WTC11 (cell line): ENCODE results near the gene PDE6B. TPM values are rescaled to one million over a fixed set of nuclear protein-coding genes. Genes with fewer than 3 reads are reported as not detected.

Experiments used
- ATAC-seq: fragments of 200-7000 bp; cut with Tn5 transposase; 2 replicates; pipeline ENCODE4 v1.10.0; 2021; ENCODE audit warnings: mild to moderate bottlenecking, moderate library complexity
- CTCF ChIA-PET: fragments of 300-600 bp; sonication (Branson Sonifier 250); formaldehyde crosslinking; loops from one replicate; lab custom pipeline; 2021; ENCODE audit warnings: antibody characterized with exemption; lab: Charles Lee
- POLR2A ChIA-PET: fragments of 350-600 bp; sonication (Branson Sonifier 250); formaldehyde crosslinking; loops from one replicate; lab custom pipeline; 2021; ENCODE audit warnings: antibody characterized with exemption; lab: Charles Lee
- DNase-seq: peaks from one replicate; pipeline ENCODE4 v3.0.0; 2021; ENCODE audit warnings: low spot score
- H3K27ac Mint-ChIP-seq: 2 replicates; pipeline ENCODE4 v1.8.0; 2021; ENCODE audit warnings: mixed read lengths
- H3K27me3 Mint-ChIP-seq: 2 replicates; pipeline ENCODE4 v1.8.0; 2021; ENCODE audit warnings: low read depth, mild to moderate bottlenecking, moderate library complexity, mixed read lengths
- H3K36me3 Mint-ChIP-seq: 2 replicates; pipeline ENCODE4 v1.8.0; 2021; ENCODE audit warnings: mixed read lengths
- H3K4me1 Mint-ChIP-seq: 2 replicates; pipeline ENCODE4 v1.8.0; 2022; ENCODE audit warnings: mixed read lengths
- H3K4me3 Mint-ChIP-seq: 2 replicates; pipeline ENCODE4 v1.8.0; 2021; ENCODE audit warnings: mild to moderate bottlenecking, moderate library complexity, mixed read lengths
- H3K9me3 Mint-ChIP-seq: 2 replicates; pipeline ENCODE4 v1.8.0; 2021; ENCODE audit warnings: mixed read lengths
- ATF1 ChIP-seq: sonication (generic); formaldehyde crosslinking; IDR thresholded peaks from 2 replicates; pipeline ENCODE4 v1.8.1; 2023; ENCODE audit warnings: mild to moderate bottlenecking, moderate library complexity, missing genetic modification reagents
- EMX1 ChIP-seq: fragments of 250-450 bp; sonication (Bioruptor Pico); IDR thresholded peaks from 2 replicates; pipeline ENCODE4 v1.8.0; 2021; ENCODE audit warnings: mild to moderate bottlenecking
- FOXJ3 ChIP-seq: sonication (generic); formaldehyde crosslinking; IDR thresholded peaks from 2 replicates; pipeline ENCODE4 v1.9.0; 2021; ENCODE audit warnings: missing genetic modification reagents, mild to moderate bottlenecking, borderline replicate concordance
- FOXK1 ChIP-seq: sonication (generic); formaldehyde crosslinking; IDR thresholded peaks from 2 replicates; pipeline ENCODE4 v1.8.0; 2022; ENCODE audit warnings: mild to moderate bottlenecking, moderate library complexity, missing genetic modification reagents
- GABPB1 ChIP-seq: sonication (generic); formaldehyde crosslinking; IDR thresholded peaks from 2 replicates; pipeline ENCODE4 v1.8.1; 2023; ENCODE audit warnings: mild to moderate bottlenecking, missing genetic modification reagents
- GRHL2 ChIP-seq: fragments of 250-450 bp; sonication (Bioruptor Pico); IDR thresholded peaks from 2 replicates; pipeline ENCODE4 v1.8.0; 2022; ENCODE audit warnings: mild to moderate bottlenecking, moderate library complexity; ENCODE audit not compliant: insufficient replicate concordance, severe bottlenecking
- MXD4 ChIP-seq: fragments of 250-450 bp; sonication (Bioruptor Pico); IDR thresholded peaks from 2 replicates; pipeline ENCODE4 v1.8.0; 2021; ENCODE audit warnings: mild to moderate bottlenecking, moderate library complexity, borderline replicate concordance
- NFATC4 ChIP-seq: fragments of 250-450 bp; sonication (Bioruptor Pico); IDR thresholded peaks from 2 replicates; pipeline ENCODE4 v1.9.0; 2021; ENCODE audit warnings: mild to moderate bottlenecking
- NR1H2 ChIP-seq: sonication (generic); formaldehyde crosslinking; IDR thresholded peaks from 2 replicates; pipeline ENCODE4 v1.9.0; 2021; ENCODE audit warnings: mild to moderate bottlenecking, moderate library complexity, missing genetic modification reagents
- PRDM15 ChIP-seq: sonication (generic); formaldehyde crosslinking; IDR thresholded peaks from 2 replicates; pipeline ENCODE4 v1.8.0; 2022; ENCODE audit warnings: missing genetic modification reagents
- PRRX2 ChIP-seq: fragments of 250-450 bp; sonication (Bioruptor Pico); IDR thresholded peaks from 2 replicates; pipeline ENCODE4 v1.8.0; 2021; ENCODE audit warnings: mild to moderate bottlenecking
- RELA ChIP-seq: sonication (generic); formaldehyde crosslinking; IDR thresholded peaks from 2 replicates; pipeline ENCODE4 v1.8.1; 2022; ENCODE audit warnings: missing genetic modification reagents, mild to moderate bottlenecking, borderline replicate concordance
- SMAD3 ChIP-seq: sonication (generic); formaldehyde crosslinking; IDR thresholded peaks from 2 replicates; pipeline ENCODE4 v1.8.0; 2022; ENCODE audit warnings: missing genetic modification reagents, mild to moderate bottlenecking, borderline replicate concordance
- TEAD1 ChIP-seq: sonication (generic); formaldehyde crosslinking; IDR thresholded peaks from 2 replicates; pipeline ENCODE4 v1.8.0; 2022; ENCODE audit warnings: mild to moderate bottlenecking, missing genetic modification reagents
- TEAD4 ChIP-seq: sonication (generic); formaldehyde crosslinking; IDR thresholded peaks from 2 replicates; pipeline ENCODE4 v1.8.0; 2022; ENCODE audit warnings: mild to moderate bottlenecking, missing genetic modification reagents
- USF1 ChIP-seq: sonication (generic); formaldehyde crosslinking; IDR thresholded peaks from 2 replicates; pipeline ENCODE4 v1.8.0; 2022; ENCODE audit warnings: mild to moderate bottlenecking, missing genetic modification reagents
- USF2 ChIP-seq: sonication (generic); formaldehyde crosslinking; IDR thresholded peaks from 2 replicates; pipeline ENCODE4 v1.8.1; 2023; ENCODE audit warnings: mild to moderate bottlenecking, missing genetic modification reagents, moderate library complexity
- ZBTB21 ChIP-seq: sonication (generic); formaldehyde crosslinking; IDR thresholded peaks from 2 replicates; pipeline ENCODE4 v1.8.1; 2023; ENCODE audit warnings: mild to moderate bottlenecking, missing genetic modification reagents, borderline replicate concordance
- ZNF219 ChIP-seq: sonication (generic); formaldehyde crosslinking; IDR thresholded peaks from 2 replicates; pipeline ENCODE4 v1.8.0; 2023; ENCODE audit warnings: missing genetic modification reagents, mild to moderate bottlenecking, borderline replicate concordance
- ZNF232 ChIP-seq: sonication (generic); formaldehyde crosslinking; IDR thresholded peaks from 2 replicates; pipeline ENCODE4 v1.8.0; 2022; ENCODE audit warnings: mild to moderate bottlenecking, missing genetic modification reagents
- ZNF396 ChIP-seq: fragments of 250-450 bp; sonication (Bioruptor Pico); IDR thresholded peaks from 2 replicates; pipeline ENCODE4 v1.8.0; 2021; ENCODE audit warnings: mild to moderate bottlenecking, moderate library complexity, borderline replicate concordance
- ZNF416 ChIP-seq: fragments of 250-450 bp; sonication (Bioruptor Pico); IDR thresholded peaks from 2 replicates; pipeline ENCODE4 v1.9.0; 2021; ENCODE audit warnings: mild to moderate bottlenecking, inconsistent platforms
- total RNA-seq: library from RNA; stranded (reverse); gene quantifications from 3 replicates; pipeline ENCODE4 v1.2.3, GENCODE V29; 2021
- TF ChIP-seq, protein P1 (sequence below): sonication (generic); formaldehyde crosslinking; IDR thresholded peaks from 2 replicates; pipeline ENCODE4 v1.8.0; 2022; ENCODE audit warnings: mild to moderate bottlenecking, missing genetic modification reagents
- TF ChIP-seq, protein P2 (sequence below): fragments of 250-450 bp; sonication (Bioruptor Pico); conservative IDR thresholded peaks from 2 replicates; pipeline ENCODE4 v1.9.0; 2021; ENCODE audit warnings: mild to moderate bottlenecking
- TF ChIP-seq, protein P3 (sequence below): sonication (generic); formaldehyde crosslinking; IDR thresholded peaks from 2 replicates; pipeline ENCODE4 v1.8.1; 2023; ENCODE audit warnings: mild to moderate bottlenecking, moderate library complexity, missing genetic modification reagents

PDE6B gene
- total RNA-seq, 1 experiment from 2014 or later = 7.1 TPM

- TF ChIP-seq PRDM15 (CRISPR knock-in tag) (no peak), ZNF232 (CRISPR knock-in tag) (peak; percentile 62; the same call in 1 of the 2 replicates), RELA (CRISPR knock-in tag) (no peak), ATF1 (CRISPR knock-in tag) (no peak), ZNF396 (CRISPR knock-in tag) (no peak), NFATC4 (CRISPR knock-in tag) (no peak)
- TF ChIP-seq, protein P1, sequence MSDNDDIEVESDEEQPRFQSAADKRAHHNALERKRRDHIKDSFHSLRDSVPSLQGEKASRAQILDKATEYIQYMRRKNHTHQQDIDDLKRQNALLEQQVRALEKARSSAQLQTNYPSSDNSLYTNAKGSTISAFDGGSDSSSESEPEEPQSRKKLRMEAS (CRISPR knock-in tag) = peak; percentile 98
These were observed 62.8 kb downstream of the PDE6B start (continued) for GRCh38 chr4:687971-688853.

DNA sequence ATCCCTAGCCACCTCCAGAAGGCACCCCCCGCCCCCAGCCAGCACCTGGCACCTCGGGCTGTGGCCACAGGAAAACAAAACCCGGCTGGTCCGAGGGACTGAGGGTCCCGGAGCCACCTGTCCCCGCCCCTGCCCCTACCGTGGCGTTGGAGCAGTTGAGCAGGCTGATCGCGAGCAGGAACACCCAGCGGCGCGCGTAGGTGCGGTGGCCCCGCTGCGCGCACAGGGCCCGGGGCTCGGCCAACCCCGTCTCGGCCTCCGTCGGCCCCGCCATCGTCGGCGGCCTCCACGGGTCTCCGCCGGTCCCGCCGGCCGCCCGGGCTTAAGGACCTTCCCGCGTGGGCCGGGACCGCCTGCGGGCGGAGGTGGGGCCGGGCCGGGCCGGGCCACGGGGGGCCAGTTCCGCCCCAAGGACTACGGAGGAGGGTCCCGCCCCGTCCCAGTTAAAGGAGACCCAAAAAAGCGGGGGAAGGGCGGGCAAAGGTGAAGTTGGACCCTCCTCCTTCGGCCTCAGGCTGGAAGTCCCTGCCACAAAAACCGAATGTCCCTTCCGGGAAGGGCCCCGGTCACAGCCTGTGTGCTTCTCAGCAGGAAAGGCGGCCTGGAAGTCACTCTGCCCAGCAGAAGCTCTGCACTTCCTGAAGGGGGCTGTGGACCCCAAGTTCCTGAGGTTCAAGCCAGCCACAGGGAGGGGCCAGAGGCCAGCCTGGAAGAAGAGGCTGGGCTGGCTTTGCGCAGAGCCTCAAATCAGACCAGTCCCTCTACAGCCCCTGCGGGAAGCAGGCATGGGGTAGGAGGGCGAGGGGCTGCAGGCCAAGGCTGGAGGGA, 63.7 kb downstream of the PDE6B start, which contains the start of gene SLC49A3:
Gene SLC49A3, minus strand, starts transcription at position 298 of the 828 bp plus-strand sequence. Its CDS starts 24 bp downstream, at position 274.
- Mint-ChIP-seq H3K36me3 (no peaks in the 10 kb centered on the region), H3K27me3 (peaks cover 5% of the 10 kb centered on the region), H3K4me3 (peak within 1 kb of the TSS; percentile 56), H3K27ac (no peak within 1 kb of the TSS), H3K9me3 (no peaks in the 10 kb centered on the region), H3K4me1 (peaks cover 26% of the 10 kb centered on the region)
- peak; percentile 20 for ATAC-seq
- ChIA-PET CTCF (interaction anchor here (1.9 kb wide), 1 partner anchor 11 kb away, joined by 6 read pairs; no protein-coding TSS in a partner anchor), POLR2A (no interaction called here)
- DNase-seq = peak; percentile 59
- TF ChIP-seq, protein P2, sequence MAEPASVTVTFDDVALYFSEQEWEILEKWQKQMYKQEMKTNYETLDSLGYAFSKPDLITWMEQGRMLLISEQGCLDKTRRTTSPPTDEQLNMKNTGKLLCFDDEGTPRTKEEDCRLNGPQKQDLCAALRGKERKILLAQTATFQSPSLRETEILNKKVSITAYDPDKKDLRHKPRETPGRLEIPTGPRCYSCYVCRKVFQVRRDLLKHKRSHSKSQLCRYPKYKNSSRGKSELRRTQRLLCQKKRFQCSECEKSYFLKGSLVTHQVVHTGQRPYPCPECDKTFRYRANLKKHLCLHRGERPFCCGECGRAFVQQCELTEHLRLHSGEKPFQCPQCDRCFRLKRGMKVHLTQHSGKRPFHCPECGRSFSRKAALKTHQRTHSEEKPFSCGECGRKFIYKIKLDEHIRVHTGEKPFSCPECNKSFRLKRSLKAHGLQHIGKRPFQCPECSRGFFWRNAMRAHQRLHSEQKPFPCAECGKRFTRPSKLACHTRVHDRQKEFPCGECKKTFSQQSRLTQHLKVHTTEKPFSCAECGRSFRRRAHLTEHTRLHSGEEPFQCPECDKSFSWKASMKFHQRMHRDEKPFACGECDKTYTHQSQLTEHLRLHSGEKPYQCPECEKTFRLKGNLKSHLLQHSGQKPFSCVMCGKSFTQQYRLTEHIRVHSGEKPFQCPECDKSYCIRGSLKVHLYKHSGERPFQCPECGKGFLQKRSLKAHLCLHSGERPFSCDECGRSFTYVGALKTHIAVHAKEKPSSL (CRISPR knock-in tag) = no peak
- no peak for TF ChIP-seq ZNF219 (CRISPR knock-in tag)
- TF ChIP-seq EMX1 (CRISPR knock-in tag) = no peak
- no peak for TF ChIP-seq USF1 (CRISPR knock-in tag)
- no peak for TF ChIP-seq ZBTB21
- no peak for TF ChIP-seq GABPB1 (CRISPR knock-in tag)
- TF ChIP-seq ZNF232 (CRISPR knock-in tag) = no peak
- no peak for TF ChIP-seq SMAD3 (CRISPR knock-in tag)
- no peak for TF ChIP-seq GRHL2
- TF ChIP-seq ZNF416 (CRISPR knock-in tag) = no peak
- no peak for TF ChIP-seq TEAD4 (CRISPR knock-in tag)
- TF ChIP-seq TEAD1 (CRISPR knock-in tag) = no peak
- TF ChIP-seq FOXK1 (CRISPR knock-in tag) = peak; percentile 50; the same call in 1 of the 2 replicates
- no peak for TF ChIP-seq FOXJ3
- no peak for TF ChIP-seq RELA (CRISPR knock-in tag)
- TF ChIP-seq, protein P3, sequence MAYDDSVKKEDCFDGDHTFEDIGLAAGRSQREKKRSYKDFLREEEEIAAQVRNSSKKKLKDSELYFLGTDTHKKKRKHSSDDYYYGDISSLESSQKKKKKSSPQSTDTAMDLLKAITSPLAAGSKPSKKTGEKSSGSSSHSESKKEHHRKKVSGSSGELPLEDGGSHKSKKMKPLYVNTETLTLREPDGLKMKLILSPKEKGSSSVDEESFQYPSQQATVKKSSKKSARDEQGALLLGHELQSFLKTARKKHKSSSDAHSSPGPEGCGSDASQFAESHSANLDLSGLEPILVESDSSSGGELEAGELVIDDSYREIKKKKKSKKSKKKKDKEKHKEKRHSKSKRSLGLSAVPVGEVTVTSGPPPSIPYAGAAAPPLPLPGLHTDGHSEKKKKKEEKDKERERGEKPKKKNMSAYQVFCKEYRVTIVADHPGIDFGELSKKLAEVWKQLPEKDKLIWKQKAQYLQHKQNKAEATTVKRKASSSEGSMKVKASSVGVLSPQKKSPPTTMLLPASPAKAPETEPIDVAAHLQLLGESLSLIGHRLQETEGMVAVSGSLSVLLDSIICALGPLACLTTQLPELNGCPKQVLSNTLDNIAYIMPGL (CRISPR knock-in tag) = 0 out of 2 replicates have a peak, but pooled peaks have one; percentile 26
- TF ChIP-seq USF2 = no peak
- no peak for TF ChIP-seq PRRX2 (CRISPR knock-in tag)
- no peak for TF ChIP-seq MXD4
- no peak for TF ChIP-seq NR1H2
